ENCODE measurements around the gene AGPAT1.

- TF ChIP-seq CTCF (conservative IDR thresholded peaks at IDR 0.05; ENCODE audit: low read depth, low read length) (no peak), EZH2 (IDR thresholded peaks at IDR 0.05; ENCODE audit: borderline replicate concordance, low read depth, low read length, poor library complexity, severe bottlenecking) (no peak)
Observed at GRCh38 chr6:32198866-32199265, 23.0 kb upstream of the AGPAT1 start.
